IPS-NIHi7 (cell line): Measurements from ENCODE around the gene TUB.
A peak's percentile ranks its signal among the peaks of the same experiment; 100 is the strongest.

Experiments used
- DNase-seq: peaks from one replicate; pipeline ENCODE4 v3.0.0; 2012; ENCODE audit warnings: mixed read lengths; ENCODE audit errors: extremely low spot score

The TUB gene

GRCh38 chr11:8045839-8046238, 35.2 kb upstream of the TUB start:
- DNase-seq, result no peak

- DNase-seq, result no peak
Observed at GRCh38 chr11:8047382-8047781, 33.6 kb upstream of the TUB start.

- no peak for DNase-seq
Observed at GRCh38 chr11:8049084-8049483, 31.9 kb upstream of the TUB start.

- peak; percentile 86 for DNase-seq
Observed at GRCh38 chr11:8055091-8055835, 25.7 kb upstream of the TUB start.

- no peak for DNase-seq
Observed at GRCh38 chr11:8055836-8056526, 25.0 kb upstream of the TUB start.

GRCh38 chr11:8056810-8057463, 24.1 kb upstream of the TUB start:
- no peak for DNase-seq

GRCh38 chr11:8058216-8058615, 22.8 kb upstream of the TUB start:
- DNase-seq, result no peak

GRCh38 chr11:8059030-8059429, 22.0 kb upstream of the TUB start:
- no peak for DNase-seq

GRCh38 chr11:8059571-8060011, 21.4 kb upstream of the TUB start:
- DNase-seq, result no peak

GRCh38 chr11:8060146-8060719, 20.8 kb upstream of the TUB start:
- no peak for DNase-seq

GRCh38 chr11:8060801-8061554, 20.0 kb upstream of the TUB start:
- DNase-seq, result no peak

GRCh38 chr11:8061555-8062428, 19.2 kb upstream of the TUB start:
- no peak for DNase-seq

- no peak for DNase-seq
Observed at GRCh38 chr11:8062781-8063257, 18.2 kb upstream of the TUB start.

- no peak for DNase-seq
Observed at GRCh38 chr11:8063324-8063723, 17.7 kb upstream of the TUB start.

GRCh38 chr11:8065031-8065430, 16.0 kb upstream of the TUB start:
- DNase-seq, result no peak

GRCh38 chr11:8066036-8066910, 14.7 kb upstream of the TUB start:
- DNase-seq, result no peak

- no peak for DNase-seq
Observed at GRCh38 chr11:8066911-8067455, 14.0 kb upstream of the TUB start.

- DNase-seq, result no peak
Observed at GRCh38 chr11:8067567-8067928, 13.5 kb upstream of the TUB start.

- DNase-seq, result no peak
Observed at GRCh38 chr11:8067929-8068575, 13.0 kb upstream of the TUB start.
